HG03060 (cell line): ENCODE measurements around the gene BMP2K.
A peak's percentile ranks its signal among the peaks of the same experiment; 100 is the strongest.

ENCODE experiments used
- ATAC-seq: cut with Tn5 transposase; IDR thresholded peaks from one replicate; pipeline ENCODE4 v1.9.1; 2021; ENCODE audit warnings: low read depth, moderate number of reproducible peaks; ENCODE audit not compliant: unreplicated experiment

The BMP2K gene

DNA sequence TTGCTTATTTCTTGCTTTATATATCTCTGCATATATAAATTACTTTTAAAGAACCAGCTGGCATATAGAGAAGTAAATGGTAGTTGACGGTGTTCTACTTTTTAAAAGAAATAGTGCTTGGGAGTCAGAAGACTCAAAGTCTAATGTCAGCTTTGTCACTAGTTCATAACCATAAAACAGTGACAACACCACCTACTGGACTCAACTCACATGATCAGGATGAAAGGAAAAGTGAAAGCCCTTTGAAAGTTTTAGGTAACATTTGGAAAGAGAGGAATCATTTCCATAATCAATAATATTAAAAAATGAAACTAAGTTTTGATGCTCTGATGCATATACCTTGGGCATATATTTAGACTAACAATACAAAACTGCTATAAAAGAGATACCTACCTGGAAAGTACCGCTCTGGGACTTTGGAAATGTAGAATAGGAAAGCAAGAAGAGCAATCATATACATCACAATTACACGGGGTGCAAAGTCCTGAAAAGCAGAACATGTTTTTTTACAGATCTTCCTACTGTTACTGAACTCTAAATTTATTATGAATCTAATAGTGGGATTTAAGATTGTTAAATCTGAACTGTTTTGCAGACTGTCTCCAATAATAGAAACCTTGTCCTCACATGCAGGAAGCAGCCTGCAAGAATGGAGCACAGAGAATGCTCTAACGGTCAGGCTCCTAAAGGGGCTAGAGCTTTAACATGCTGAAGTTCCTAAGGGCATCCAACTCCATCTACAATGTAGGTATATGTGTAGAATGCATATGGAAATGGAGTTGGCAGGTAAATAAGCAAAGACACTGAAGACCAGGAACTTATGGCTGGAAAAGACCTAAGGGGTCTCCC is 147.5 kb downstream of the BMP2K start:
- no peak for ATAC-seq

DNA sequence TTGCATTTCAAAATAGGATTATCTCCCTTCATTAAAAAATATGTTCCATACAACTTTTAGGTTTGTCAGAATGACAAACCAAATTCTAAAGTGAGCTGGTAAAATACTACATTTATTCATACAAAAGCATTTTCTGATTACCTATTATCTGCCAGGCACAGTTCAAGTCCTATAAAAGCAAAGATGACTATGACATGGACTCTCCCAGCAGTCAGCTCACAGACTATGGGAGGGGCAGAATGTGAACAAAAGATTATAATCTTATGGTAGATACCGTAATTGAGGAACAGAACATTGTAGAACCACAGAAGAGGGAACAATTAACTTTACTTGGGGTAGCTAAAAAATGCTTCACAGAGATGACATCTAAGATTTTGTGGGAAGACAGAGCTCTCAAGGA is 150.7 kb downstream of the BMP2K start:
- ATAC-seq, result no peak

DNA sequence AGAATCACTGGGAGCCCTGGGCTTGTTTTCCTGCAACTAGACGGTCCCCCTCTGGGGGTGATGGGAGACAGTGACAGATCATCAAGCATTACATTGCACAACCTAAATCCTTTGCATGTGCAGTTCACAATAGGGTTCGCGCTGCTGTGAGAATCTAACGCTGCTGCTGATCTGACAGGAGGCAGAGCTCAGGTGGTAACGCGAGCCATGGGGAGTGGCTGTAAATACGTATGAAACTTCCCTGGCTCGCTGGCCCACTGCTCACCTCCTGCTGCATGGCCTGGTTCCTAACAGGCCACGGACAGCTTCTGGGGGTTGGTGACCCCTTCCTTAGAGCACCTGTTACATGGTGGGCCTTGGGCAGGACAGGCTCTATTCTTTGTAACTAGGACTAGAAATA is 152.7 kb downstream of the BMP2K start:
- no peak for ATAC-seq

DNA sequence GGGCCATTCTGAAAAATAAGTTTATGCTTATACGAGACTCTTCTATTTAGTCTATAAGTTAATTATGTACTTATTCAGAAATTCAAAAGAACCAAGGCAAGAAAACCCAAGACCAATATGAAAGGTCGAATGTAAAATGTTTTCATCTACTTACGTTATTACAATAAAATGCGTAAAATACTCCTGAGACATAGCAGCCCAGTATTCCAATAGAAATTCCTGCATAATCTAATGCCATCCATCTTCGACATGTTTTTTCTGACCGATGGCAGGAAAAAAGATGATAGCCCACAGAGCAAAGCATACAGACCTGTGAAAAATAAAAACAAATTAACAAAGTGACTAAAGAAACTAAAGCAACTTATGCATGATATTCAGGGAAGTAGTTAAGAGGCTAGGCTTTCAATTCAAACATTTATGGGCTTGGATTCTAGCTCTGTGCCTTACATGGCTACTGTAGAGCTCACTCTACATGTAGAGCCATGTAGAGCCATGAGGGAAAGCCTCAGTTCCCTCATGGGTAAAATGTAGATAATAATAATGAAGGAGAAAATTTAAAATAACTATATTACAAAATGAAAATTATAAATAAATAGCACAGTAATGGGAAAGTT is 154.0 kb downstream of the BMP2K start:
- ATAC-seq, result no peak

DNA sequence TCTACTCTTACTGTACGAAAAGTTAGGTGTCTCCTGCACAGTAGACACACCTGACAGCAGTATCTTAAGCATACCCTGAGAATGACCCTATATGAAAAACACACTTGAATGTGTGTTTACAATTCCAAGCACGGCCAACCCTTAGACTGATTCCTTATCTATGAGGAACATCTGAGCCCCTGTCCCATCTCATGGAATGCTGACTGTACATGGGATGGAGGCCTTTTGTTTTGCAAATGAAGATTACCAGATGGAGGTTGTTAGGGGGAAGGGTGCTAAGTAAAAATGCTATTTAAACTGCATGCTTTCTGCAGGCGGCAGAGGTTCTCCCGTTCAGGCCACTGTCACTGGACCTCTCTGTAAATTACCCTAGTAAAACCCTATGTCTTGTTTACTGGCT is 160.8 kb downstream of the BMP2K start:
- no peak for ATAC-seq

- ATAC-seq, result no peak
These were observed 161.7 kb downstream of the BMP2K start for GRCh38 chr4:78937837-78938236.

DNA sequence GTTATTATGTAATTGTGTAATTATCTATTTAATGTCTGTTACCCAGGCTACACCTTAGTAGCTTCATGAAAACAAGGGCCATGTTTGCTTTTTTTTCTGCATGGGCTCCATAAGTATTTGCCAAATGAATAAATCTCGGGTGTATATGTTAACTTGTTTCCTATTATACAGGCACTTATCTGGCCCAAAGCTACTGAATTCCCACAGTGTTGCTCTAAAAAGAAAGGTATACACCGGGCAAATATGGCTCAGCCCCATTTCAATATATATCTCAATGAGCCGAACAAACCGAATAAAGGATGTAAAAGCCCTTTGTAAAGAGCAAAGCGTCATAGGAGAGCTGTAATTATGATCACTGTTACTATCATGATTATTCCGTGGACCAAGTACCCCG is 162.3 kb downstream of the BMP2K start:
- ATAC-seq, result no peak

GRCh38 chr4:78938868-78939666 is 162.9 kb downstream of the BMP2K start, which contains the start of gene PAQR3:
Gene PAQR3, minus strand, starts transcription at chr4:78939438. Its CDS starts 214 bp downstream, at chr4:78939224.
- peak; percentile 49 for ATAC-seq

DNA sequence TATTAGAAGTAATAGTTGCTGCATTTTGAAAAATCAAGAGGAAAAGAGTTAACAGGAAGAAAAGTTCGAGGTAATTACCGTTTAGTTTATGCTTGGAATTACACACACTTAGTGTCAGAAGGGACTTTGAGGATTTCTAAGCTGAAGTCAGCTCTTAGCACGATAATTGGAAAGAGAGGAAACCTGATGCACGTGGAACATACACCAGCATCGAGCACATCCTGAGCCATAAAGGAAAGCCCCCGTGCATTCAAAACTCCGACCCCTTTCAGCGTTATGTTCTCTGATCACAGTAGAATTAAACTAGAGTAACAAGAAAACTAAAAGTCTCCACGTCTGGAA is 163.5 kb downstream of the BMP2K start:
- peak; percentile 4 for ATAC-seq

- ATAC-seq, result no peak
These were observed 164.6 kb downstream of the BMP2K start for GRCh38 chr4:78940752-78941151.

- no peak for ATAC-seq
These were observed 168.2 kb downstream of the BMP2K start for GRCh38 chr4:78944381-78944780.

DNA sequence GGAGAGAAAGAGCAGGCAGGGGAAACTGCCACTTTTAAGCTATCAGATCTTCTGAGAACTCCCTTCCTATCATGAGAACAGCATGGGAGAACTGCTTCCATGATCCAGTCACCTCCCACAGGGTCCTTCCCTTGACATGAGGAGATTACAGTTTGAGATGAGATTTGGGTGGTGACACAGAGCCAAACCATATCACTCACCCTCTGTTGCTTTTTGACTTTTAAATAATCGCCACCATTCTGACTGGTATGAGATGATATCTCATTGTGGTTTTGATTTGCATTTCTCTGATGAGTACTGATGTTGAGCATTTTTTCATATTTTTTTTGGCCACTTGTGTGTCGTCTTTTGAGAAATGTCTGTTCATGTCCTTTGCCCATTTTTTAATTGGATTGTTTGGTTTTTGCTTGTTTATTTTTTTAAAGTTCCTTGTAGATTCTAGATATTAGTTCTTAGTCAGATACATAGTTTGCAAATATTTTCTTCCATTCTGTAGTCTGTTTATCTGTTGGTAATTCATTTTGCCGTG is 169.6 kb downstream of the BMP2K start:
- ATAC-seq, result no peak

DNA sequence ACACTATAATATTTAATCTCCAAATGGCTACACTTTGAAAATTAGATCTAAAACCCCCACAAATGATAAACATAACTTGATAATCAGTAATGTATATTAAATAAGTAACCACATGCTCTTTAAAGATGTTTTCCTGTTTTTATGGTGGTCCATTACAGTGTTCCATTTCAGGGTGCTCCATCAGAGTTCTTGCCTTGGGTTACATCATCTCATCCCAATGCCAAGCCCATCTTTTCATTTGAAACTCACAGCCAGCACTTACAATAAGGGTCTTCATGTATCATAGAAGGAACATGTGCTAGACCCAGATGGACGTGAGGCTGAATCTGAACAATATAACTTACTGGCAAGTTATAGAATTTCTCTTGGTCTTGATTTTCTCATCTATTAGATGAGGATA is 173.6 kb downstream of the BMP2K start:
- no peak for ATAC-seq

GRCh38 chr4:78951862-78952472 is 175.8 kb downstream of the BMP2K start:
- ATAC-seq, result peak; percentile 67

DNA sequence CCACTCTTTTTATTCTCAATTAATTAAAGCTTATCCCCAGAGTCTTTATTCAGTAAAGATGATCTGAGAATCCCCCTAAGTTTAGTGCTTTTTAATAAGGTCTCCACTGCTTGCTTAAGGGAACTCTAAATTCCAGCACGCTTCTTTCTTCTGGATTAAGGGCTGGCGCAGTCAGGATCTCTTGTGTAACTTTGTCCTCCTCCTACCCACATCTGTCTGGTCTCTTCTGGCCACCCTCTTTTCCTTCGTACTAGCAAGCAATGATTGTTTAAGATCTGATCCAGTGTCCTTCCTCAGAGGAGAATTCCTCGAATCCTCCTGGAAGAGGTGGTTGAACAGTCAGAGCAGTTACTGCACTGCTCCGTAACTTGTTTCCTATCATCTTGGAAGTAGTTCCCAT is 177.1 kb downstream of the BMP2K start:
- ATAC-seq, result no peak

DNA sequence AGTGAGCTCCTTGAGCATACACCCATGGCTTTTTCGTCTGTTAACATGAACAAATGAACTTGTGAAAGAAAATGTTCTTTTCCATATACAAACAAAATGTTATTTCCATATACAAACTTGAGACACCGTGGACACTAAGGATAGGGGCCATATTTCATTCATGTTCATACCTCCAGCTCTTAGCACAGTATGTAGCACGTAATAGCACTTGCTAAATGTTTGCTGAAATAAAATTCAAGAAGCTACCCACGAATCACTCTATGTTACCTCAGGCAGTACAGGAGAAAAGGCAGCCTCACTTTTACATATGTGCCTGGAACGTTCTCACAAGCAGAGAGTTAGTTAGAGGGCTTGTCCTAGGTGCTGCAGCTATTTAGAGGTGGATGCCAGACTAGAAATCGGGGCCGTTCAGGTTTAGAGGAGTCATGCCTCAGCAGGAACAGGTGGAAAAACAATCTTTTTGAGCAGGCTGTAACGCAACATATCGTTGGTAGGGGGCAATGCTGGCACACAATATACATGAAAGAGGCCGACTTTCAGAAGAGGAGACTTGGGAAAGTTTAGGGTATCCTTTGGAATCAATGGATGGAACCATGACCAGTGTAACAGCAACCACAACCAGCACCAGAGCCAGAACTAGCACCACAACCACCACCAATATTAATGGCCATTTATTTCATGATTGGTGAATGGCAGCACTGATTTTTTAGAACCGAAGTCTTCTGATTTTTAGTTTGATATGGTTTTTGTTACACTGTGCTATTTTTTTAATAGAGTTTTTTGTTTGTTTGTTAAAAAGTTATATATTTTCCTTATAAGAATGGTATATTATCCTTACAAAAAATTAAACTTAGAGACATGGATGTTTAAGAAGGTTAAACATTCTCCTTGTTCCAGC is 177.9 kb downstream of the BMP2K start:
- no peak for ATAC-seq

- ATAC-seq, result no peak
These were observed 180.8 kb downstream of the BMP2K start for GRCh38 chr4:78956975-78957374.

- no peak for ATAC-seq
These were observed 184.8 kb downstream of the BMP2K start for GRCh38 chr4:78960926-78961325.
